Activated T-cell treated with anti-CD3 and anti-CD28 coated beads, Interleukin-2, amount 50 U/mL, for 24 hours (primary cell): ENCODE measurements around the gene TOR1B.

ENCODE experiments used
- DNase-seq: peaks from one replicate; pipeline ENCODE4 v3.0.0-alpha.2; 2020
- H3K27ac Mint-ChIP-seq: 2 replicates; pipeline ENCODE4 v1.8.0; 2020; ENCODE audit warnings: mild to moderate bottlenecking, mixed read lengths
- H3K27me3 Mint-ChIP-seq: 2 replicates; pipeline ENCODE4 v1.8.0; 2020; ENCODE audit warnings: mixed read lengths
- H3K36me3 Mint-ChIP-seq: 2 replicates; pipeline ENCODE4 v1.8.0; 2020; ENCODE audit warnings: low read depth, mixed read lengths
- H3K4me1 Mint-ChIP-seq: 2 replicates; pipeline ENCODE4 v1.8.0; 2020; ENCODE audit warnings: low read depth, mixed read lengths
- H3K4me3 Mint-ChIP-seq: 2 replicates; pipeline ENCODE4 v1.8.0; 2020; ENCODE audit warnings: mild to moderate bottlenecking, moderate library complexity, mixed read lengths
- H3K9me3 Mint-ChIP-seq: 2 replicates; pipeline ENCODE4 v1.8.0; 2020; ENCODE audit warnings: mixed read lengths

Gene TOR1B

DNA sequence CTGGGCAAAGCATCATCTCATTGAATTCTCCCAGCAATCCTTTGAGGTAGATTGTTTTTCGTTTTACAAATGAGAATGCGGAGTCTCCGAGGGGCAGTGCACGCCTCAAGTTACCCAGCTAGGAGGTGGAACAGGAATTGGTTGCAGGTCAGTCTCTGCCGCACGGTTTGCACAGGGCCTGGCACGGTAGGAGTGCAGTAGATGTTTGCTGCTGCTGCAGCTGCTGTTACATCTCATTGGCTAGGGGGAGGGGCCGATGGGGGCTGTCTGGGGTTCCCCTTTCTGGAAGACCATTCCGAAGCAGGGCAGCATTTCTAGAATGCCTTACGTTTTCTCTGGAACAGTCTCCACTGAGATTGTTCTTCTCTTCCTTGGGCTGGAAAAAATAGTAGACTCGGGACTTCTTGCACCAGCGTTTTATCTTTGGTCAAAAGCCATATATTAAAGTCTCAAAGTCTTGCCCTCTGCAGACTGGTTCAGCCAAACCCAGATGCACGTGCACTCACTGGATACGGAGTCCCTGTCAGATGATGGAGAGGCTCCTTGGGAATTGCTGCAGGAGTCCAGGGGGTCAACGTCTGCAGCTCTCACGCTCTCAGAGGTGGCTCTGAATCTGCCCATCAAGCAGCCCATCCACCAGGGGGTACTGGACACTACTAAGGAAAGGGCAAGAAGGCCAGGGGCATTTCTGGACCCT is 33.5 kb downstream of the TOR1B start:
- Mint-ChIP-seq H3K4me1 (peaks cover 68% of the 10 kb centered on the region), H3K4me3 (peak overlapping the region; percentile 95)
- DNase-seq = peak; percentile 56

DNA sequence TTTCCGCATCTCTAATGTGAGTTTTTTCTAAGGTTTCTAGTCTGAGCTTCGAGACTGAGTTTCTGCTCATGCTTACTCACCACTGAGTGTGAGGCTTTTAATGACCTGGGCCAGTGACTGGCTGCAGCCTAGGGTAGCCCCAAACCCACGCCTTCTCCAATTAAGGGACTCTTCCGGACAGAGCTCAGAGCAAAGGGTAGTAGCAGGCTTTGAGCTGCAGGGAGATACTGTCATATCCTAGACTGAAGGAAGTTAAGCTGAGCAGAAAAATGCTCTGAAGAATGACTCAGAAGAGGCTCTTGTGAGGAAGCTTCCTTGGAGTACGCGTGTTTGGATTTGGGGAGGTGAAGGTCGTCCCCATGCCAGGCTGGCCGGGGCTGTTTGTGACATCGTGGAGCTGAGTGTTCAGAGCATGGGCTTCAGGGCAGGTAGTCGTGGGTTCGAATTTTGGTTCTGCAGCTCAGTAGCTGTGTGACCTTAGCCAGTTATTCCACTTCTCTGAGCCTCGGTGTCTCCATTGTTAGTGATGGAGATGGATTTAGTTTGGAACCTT is 35.8 kb downstream of the TOR1B start:
- H3K36me3 Mint-ChIP-seq = peaks cover 54% of the 10 kb centered on the region
- DNase-seq = no peak
- peak overlapping the region; percentile 65 for H3K4me3 Mint-ChIP-seq
- peaks cover 69% of the 10 kb centered on the region for H3K4me1 Mint-ChIP-seq
- no peaks in the 10 kb centered on the region for H3K27me3 Mint-ChIP-seq
- peak overlapping the region; percentile 92 for H3K27ac Mint-ChIP-seq
- no peaks in the 10 kb centered on the region for H3K9me3 Mint-ChIP-seq

More for the DNA sequence above, 33.5 kb downstream of the TOR1B start:
- Mint-ChIP-seq H3K36me3 (peaks cover 69% of the 10 kb centered on the region), H3K27me3 (no peaks in the 10 kb centered on the region), H3K27ac (peak overlapping the region; percentile 94), H3K9me3 (no peaks in the 10 kb centered on the region)

DNA sequence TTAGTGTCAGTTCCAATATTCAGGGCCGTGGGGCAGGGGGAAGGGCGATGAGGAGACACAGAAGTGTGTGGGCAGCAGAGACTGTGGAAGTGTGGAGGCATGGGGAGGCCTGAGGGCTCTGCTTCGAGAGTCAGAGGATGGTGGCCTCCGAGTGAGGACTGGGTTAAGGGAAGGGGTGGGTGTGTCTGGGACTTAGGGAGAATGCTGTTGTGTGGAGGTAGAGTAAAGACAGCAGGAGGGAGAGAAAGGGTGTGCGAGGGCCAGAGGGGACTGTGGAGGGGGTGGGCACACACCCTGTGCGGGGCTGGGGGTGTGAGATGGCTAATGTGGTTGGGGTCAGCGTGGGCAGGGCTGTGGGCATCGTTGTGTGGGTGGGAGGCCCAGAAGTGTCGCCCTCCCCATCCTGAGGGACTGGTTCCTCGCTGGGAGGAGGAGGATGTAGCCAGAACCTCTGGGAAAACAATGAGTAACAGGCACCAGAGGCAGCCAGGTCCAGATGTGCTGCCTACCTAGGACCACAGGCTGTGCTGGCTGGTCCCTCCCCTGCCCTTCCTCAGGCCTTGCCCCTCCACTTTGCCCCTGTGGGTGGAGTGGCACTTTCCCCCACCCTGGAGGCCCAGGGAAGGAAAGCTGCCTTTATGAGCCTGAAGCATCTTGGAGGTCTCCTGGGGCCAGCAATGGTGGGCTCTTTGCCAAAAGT is 36.5 kb downstream of the TOR1B start:
- no peak for DNase-seq
- H3K9me3 Mint-ChIP-seq = no peaks in the 10 kb centered on the region
- peaks cover 47% of the 10 kb centered on the region for H3K36me3 Mint-ChIP-seq
- peaks cover 62% of the 10 kb centered on the region for H3K4me1 Mint-ChIP-seq
- peak overlapping the region; percentile 92 for H3K27ac Mint-ChIP-seq
- peak overlapping the region; percentile 65 for H3K4me3 Mint-ChIP-seq
- H3K27me3 Mint-ChIP-seq = no peaks in the 10 kb centered on the region

DNA sequence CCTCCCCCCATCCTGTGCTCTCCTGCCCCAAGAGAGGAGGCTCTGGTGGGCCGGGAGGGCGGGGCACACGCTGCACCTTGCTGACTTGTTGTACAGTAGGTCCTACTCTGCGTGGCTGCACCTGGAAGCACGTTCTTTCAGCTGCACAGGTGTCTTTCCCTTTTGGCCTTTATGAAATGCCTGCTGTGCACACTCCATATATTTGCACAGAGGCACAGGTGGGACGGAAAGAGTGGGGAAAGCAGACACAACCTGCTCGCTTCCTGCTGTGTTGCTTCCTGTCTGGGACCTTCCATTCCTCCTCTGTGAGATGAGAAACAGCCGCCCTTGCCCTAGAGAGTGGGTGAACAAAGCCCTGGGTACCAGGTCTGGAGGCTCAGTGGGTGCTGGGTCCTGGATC is 37.0 kb downstream of the TOR1B start:
- Mint-ChIP-seq H3K27me3 (no peaks in the 10 kb centered on the region), H3K4me1 (peaks cover 66% of the 10 kb centered on the region), H3K4me3 (peak overlapping the region; percentile 27), H3K27ac (peak overlapping the region; percentile 92), H3K9me3 (no peaks in the 10 kb centered on the region), H3K36me3 (peaks cover 42% of the 10 kb centered on the region)
- DNase-seq = no peak

DNA sequence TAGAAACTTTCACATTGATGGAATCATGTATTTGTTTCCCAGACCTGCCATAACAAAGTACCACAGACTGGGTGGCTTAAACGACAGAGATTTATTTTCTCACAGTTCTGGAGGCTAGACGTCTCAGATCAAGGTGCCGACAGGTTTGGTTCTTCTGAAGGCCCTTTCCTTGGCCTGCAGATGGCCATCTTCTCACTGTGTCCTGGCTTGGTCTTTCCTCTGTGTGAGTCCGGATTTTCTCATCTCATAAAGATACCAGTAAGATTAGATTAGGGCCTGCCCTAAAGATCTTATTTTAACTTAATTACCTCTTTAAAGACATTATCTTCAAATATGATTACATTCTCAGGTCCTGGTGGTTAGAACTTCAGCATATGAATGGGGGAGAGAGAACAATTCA is 38.1 kb downstream of the TOR1B start:
- no peaks in the 10 kb centered on the region for H3K9me3 Mint-ChIP-seq

DNA sequence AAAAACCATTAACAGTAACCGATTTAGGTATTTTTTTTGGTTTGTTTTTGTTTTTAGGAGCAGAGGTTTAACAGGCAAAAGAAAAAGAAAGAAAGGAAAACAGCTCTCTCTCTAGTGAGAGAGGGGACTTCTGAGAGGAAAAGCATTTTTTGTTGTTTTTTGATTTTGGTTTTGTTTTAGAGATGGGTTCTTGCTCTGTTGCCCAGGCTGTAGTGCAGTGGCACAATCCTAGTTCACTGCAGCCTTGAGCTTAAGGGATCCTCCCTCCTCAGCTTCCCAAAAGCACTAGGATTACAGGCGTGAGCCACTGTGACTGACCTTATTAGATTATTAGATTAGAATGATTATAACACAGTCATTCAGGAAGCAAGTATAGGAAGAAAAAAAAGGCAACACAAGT is 42.4 kb downstream of the TOR1B start:
- Mint-ChIP-seq H3K9me3 (no peaks in the 10 kb centered on the region), H3K4me1 (peaks cover 43% of the 10 kb centered on the region), H3K27ac (peak overlapping the region; percentile 38), H3K36me3 (peaks cover 30% of the 10 kb centered on the region), H3K27me3 (no peaks in the 10 kb centered on the region), H3K4me3 (no peak overlapping the region)
- DNase-seq = no peak

More for the DNA sequence above, 38.1 kb downstream of the TOR1B start:
- DNase-seq = no peak
- H3K27me3 Mint-ChIP-seq = no peaks in the 10 kb centered on the region
- H3K4me1 Mint-ChIP-seq = peaks cover 71% of the 10 kb centered on the region
- H3K27ac Mint-ChIP-seq = peak overlapping the region; percentile 15
- no peak overlapping the region for H3K4me3 Mint-ChIP-seq
- H3K36me3 Mint-ChIP-seq = peaks cover 38% of the 10 kb centered on the region

DNA sequence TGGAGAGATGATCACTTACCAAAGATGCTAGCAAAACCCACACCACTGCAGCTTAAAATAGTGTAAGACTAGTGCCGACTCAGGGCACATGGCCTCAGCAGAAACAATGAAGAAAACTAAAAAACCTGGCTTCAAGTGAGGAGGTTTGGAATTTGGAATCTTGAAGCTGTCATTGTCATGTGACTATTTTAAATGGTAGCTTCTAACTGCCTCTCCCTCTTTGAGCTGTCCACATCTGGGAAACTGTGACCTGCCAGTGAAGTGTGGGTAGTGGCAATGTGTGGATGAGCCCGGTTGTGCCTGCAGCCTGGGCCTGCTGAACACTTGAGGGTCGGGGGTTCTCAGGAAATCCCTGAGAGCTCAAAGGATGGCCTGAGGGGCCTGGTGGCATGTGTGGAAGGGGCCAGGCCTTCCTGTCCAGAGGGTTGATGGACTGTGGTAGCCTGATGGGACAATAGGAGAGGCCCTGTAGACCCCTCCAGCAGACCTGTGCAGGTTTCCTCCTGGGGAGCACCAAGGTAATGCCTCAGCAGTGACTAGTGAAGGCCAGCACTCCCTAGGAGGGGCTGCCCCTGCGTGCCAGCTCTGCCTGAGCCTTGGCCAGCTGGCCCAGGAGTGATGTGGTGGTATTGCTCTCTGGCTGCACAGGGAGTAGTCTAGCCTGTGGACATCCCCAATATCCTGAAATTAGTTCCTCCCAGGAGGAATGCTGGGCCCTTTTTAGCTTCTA is 45.9 kb downstream of the TOR1B start:
- peak overlapping the region; percentile 11 for H3K27ac Mint-ChIP-seq
- no peak for DNase-seq
- H3K27me3 Mint-ChIP-seq = no peaks in the 10 kb centered on the region
- peaks cover 42% of the 10 kb centered on the region for H3K4me1 Mint-ChIP-seq
- no peak overlapping the region for H3K4me3 Mint-ChIP-seq
- peaks cover 51% of the 10 kb centered on the region for H3K36me3 Mint-ChIP-seq
- H3K9me3 Mint-ChIP-seq = no peaks in the 10 kb centered on the region

DNA sequence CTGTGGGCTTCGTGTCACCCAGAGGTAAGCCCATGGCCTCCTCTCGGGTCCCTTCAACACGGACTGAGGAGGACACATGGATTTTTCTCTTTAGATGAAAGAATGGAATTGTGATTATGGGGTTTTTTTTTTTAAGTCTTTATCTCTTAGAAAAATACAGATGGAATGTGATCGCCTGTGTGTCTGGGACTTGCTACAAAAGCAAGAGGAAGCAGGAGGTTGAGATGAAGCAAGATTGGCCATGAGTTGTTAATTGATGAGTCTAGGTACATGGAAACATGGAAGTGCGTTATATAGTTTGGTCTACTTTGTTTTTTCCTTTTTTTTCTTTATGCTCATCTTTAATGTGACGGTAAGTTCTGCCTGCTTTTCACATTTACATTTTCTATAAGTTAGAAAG is 46.9 kb downstream of the TOR1B start:
- Mint-ChIP-seq H3K36me3 (peaks cover 61% of the 10 kb centered on the region), H3K4me1 (peaks cover 49% of the 10 kb centered on the region), H3K4me3 (no peak overlapping the region), H3K27ac (no peak overlapping the region), H3K27me3 (no peaks in the 10 kb centered on the region), H3K9me3 (no peaks in the 10 kb centered on the region)
- DNase-seq = no peak

DNA sequence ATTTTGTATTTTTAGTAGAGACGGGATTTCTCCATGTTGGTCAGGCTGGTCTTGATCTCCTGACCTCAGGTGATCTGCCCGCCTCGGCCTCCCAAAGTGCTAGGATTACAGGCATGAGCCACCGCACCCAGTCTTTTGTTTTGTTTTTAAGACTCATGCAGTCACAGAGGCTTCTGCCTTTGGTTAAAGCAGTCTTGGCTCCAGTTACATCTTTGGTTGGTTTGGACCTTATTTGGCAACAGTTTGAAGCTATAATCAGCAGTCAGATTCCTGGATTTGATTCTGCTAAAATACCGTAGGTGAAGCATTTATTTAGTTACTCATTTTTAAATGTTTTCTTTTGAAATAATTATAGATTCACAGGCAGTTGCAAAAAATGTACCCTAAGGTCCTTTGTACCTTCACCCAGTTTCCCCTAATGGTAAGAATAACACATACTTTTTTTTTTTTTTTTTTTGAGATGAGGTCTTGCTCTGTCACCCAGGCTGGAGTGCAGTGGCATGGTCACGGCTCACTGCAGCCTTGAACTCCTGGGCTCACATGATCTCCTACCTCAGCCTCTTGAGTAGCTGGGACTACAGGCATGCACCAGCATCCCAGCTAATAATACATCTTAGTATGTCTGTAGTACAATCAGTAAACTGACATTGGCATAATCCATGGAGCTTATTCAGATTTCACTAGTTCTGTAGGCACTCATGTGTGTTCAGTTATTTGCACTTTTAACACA is 48.0 kb downstream of the TOR1B start:
- Mint-ChIP-seq H3K27me3 (no peaks in the 10 kb centered on the region), H3K4me1 (peaks cover 54% of the 10 kb centered on the region), H3K27ac (no peak overlapping the region), H3K9me3 (no peaks in the 10 kb centered on the region), H3K4me3 (no peak overlapping the region), H3K36me3 (peaks cover 69% of the 10 kb centered on the region)
- no peak for DNase-seq

DNA sequence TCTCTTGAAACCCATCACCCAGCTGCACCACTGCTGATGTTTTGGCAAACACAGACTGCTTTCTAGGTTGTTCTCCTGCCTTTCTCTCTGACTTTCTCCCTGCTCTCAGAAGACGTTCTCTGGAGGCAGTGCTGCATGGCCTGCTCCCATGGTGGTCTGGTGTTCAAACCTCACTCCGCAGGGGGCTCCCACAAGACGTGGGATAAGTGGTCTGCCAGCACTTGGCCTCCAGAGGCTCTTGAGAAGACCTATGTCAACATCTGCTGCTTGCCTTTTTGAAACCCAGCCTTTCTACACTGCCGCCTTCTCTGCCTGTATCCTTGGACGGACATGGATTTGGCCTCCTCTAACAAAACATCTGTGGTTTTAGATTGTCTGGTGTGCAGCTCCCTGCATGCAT is 48.8 kb downstream of the TOR1B start:
- H3K4me1 Mint-ChIP-seq = peaks cover 59% of the 10 kb centered on the region
- H3K9me3 Mint-ChIP-seq = no peaks in the 10 kb centered on the region
- H3K36me3 Mint-ChIP-seq = peaks cover 76% of the 10 kb centered on the region
- peak overlapping the region; percentile 18 for H3K27ac Mint-ChIP-seq
- DNase-seq = no peak
- no peaks in the 10 kb centered on the region for H3K27me3 Mint-ChIP-seq
- no peak overlapping the region for H3K4me3 Mint-ChIP-seq

DNA sequence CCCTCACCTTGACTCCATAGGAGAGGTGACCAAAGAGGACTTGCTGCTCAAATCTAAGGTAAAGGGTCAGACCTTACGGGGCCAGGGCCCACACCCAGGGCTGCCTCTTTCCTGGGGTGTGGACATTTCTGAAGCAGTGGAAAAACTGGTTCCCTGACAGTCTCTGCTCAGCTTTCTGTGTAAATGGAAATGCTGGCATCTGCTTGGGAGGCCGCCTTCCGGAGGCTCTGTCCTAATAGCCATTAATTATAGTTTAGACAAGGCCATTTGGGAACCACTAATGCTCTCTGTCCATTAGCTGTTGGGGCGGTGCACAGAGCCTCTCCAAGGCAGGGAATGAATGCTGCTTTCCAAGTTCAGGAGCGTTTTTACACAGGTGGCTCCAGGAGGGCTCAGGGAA is 49.6 kb downstream of the TOR1B start:
- Mint-ChIP-seq H3K27me3 (no peaks in the 10 kb centered on the region), H3K4me1 (peaks cover 61% of the 10 kb centered on the region), H3K9me3 (no peaks in the 10 kb centered on the region), H3K27ac (peak overlapping the region; percentile 31), H3K36me3 (peaks cover 81% of the 10 kb centered on the region), H3K4me3 (no peak overlapping the region)
- no peak for DNase-seq

DNA sequence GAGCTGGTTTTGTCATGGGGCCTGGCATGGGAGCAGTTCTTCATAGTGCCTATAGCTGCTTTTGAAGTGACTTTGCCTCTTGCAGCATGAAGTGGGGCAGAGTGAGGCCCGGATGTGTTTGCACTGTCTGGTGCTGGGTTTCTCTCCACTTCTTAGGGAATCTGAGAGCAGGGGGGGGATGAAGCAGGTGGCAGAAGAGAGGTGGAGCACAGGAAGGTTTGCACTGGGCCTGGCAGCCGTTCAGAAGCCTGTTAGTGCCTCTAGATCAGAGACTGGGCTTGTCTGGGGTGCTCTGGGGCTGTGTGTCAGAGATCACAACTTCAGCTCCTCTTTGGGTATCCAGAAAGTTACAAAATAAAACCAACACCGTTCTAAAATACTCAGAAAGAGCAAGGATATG is 50.6 kb downstream of the TOR1B start:
- peak overlapping the region; percentile 85 for H3K27ac Mint-ChIP-seq
- H3K27me3 Mint-ChIP-seq = no peaks in the 10 kb centered on the region
- no peak for DNase-seq
- peaks cover 58% of the 10 kb centered on the region for H3K4me1 Mint-ChIP-seq
- no peaks in the 10 kb centered on the region for H3K9me3 Mint-ChIP-seq
- H3K4me3 Mint-ChIP-seq = no peak overlapping the region
- peaks cover 89% of the 10 kb centered on the region for H3K36me3 Mint-ChIP-seq

DNA sequence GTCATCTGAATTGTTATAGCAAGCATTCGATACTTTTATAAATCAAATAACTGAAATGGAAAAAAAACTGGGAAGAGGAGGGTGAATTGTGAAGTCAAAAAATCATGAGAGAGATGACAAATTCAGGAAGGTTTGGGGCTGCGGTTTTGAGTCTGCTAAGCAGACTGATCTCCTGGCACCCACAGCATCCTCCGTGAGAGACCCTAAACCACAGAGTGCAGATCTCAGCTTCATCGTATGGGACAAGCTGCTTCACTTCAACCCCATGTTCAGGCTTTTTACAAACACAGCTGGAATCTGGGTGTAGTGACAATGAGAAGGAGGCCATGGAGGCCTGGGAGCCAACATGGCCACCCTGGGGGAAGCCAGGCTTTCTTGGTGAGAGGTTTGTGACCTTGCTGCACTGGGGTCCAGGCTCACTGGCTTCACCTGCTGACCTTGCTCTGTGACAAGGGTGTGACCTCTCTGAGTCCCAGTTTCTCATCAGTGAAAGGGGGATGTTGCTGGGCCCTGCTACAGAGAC is 51.7 kb downstream of the TOR1B start:
- no peak for DNase-seq
- peaks cover 60% of the 10 kb centered on the region for H3K4me1 Mint-ChIP-seq
- H3K27me3 Mint-ChIP-seq = no peaks in the 10 kb centered on the region
- peaks cover 98% of the 10 kb centered on the region for H3K36me3 Mint-ChIP-seq
- H3K27ac Mint-ChIP-seq = peak overlapping the region; percentile 85
- peak overlapping the region; percentile 23 for H3K4me3 Mint-ChIP-seq
- no peaks in the 10 kb centered on the region for H3K9me3 Mint-ChIP-seq

DNA sequence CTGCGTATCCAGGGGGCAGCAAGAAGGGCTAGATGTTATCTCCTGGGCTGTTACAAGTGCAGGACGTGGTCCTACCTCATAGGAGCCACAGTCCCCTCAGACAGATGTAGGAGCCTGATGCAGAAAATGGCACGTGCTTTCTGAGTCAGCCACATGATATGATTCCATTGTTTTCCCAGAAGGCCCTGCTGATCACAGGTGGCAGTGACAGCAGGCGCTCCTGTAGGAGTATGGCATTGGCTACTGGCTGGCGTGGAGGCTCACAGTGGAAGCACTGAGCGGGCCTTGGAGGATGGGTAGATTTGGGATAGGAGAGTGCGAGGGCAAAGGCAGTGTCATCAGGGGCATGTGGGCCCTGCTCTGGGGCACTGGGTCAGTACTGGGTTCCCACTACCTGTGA is 54.2 kb downstream of the TOR1B start:
- Mint-ChIP-seq H3K4me3 (no peak overlapping the region), H3K4me1 (peaks cover 69% of the 10 kb centered on the region), H3K36me3 (peaks cover 89% of the 10 kb centered on the region), H3K27ac (peak overlapping the region; percentile 65), H3K27me3 (no peaks in the 10 kb centered on the region), H3K9me3 (no peaks in the 10 kb centered on the region)
- no peak for DNase-seq
